Fibroblast of lung (primary cell): ENCODE results near the gene IL10.

Source experiments
- EZH2 ChIP-seq: IDR thresholded peaks from 2 replicates; pipeline ENCODE4 v1.5.1; 2012; ENCODE audit warnings: low read length, control low read depth, mild to moderate bottlenecking; ENCODE audit errors: missing control alignments
- TF ChIP-seq, protein P1 (sequence below), 2 donors: IDR thresholded peaks in 1 of 2; conservative IDR thresholded peaks in 1 of 2; 1 replicate in 1 of 2; 2 replicates in 1 of 2; pipeline ENCODE4 v1.5.1; 2011 to 2012; ENCODE audit warnings: low read length in 2 of 2, control low read depth in 1 of 2, inconsistent platforms in 1 of 2, low read depth in 1 of 2, mild to moderate bottlenecking in 1 of 2

DNA sequence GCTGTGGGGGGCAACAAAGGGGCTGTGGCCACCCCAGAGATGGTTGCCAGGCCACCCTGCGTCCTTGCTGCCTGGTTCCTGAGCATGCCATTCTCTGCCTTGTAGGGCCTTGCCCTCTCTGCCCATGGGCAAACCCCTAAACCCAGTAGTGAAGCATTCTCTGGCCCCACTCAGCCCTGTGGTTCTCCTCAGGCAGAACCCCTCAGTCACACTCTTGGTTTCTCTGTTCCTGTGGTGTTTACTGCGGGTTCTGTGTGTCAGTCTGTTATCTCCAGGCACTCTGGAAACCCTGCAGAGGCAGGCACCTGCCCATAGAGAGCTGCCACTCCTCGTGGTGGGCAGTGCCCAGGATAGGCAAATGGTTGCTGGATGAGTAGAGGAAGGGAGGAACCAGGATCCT is 42.8 kb downstream of the IL10 start:
- TF ChIP-seq, protein P1, sequence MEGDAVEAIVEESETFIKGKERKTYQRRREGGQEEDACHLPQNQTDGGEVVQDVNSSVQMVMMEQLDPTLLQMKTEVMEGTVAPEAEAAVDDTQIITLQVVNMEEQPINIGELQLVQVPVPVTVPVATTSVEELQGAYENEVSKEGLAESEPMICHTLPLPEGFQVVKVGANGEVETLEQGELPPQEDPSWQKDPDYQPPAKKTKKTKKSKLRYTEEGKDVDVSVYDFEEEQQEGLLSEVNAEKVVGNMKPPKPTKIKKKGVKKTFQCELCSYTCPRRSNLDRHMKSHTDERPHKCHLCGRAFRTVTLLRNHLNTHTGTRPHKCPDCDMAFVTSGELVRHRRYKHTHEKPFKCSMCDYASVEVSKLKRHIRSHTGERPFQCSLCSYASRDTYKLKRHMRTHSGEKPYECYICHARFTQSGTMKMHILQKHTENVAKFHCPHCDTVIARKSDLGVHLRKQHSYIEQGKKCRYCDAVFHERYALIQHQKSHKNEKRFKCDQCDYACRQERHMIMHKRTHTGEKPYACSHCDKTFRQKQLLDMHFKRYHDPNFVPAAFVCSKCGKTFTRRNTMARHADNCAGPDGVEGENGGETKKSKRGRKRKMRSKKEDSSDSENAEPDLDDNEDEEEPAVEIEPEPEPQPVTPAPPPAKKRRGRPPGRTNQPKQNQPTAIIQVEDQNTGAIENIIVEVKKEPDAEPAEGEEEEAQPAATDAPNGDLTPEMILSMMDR (conservative IDR thresholded peaks at IDR 0.05 in 1 of 2, IDR thresholded peaks at IDR 0.05 in 1 of 2; ENCODE audit: low read depth in 1 of 2, low read length in 2 of 2) = no peak
- TF ChIP-seq EZH2 = no peak
